ENCODE results near the gene TSPAN11.

DNA sequence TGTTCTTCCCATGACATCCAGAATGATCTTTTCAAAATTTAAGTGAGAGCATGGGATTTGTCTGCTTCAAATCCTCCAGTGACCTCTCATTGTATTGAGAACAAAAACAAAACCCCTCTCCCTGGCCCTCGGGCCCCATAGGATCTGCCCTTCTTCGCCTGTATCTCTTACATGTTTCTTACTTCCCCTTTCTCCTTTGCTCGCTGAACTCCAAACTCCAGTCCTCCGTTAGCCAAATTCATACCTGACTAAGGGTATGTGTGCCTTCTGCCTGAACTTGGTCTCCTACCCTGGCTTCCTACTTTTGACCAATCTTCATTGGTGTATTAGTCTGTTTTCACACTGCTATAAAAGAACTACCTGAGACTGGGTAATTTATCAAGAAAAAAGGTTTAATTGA lies 13.2 kb upstream of the TSPAN11 start:
- TF ChIP-seq POLR2A (IDR thresholded peaks at IDR 0.05) (no peak), EP300 (IDR thresholded peaks at IDR 0.05) (no peak)
